CD4-positive, alpha-beta T cell treated with Interleukin-1 beta for 1 hour (primary cell): ENCODE data around the gene DAPP1.

Source experiments
- DNase-seq, 2 donors: peaks; one replicate each; pipeline ENCODE4 v3.0.0-alpha.2; 2020 to 2022

The DAPP1 gene

GRCh38 chr4:99856166-99856565 is 39.5 kb downstream of the DAPP1 start:
- DNase-seq, result peak; percentile 11 to 18

GRCh38 chr4:99857307-99857706 is 40.7 kb downstream of the DAPP1 start:
- DNase-seq, result no peak

GRCh38 chr4:99859618-99860017 is 43.0 kb downstream of the DAPP1 start:
- DNase-seq, result no peak

GRCh38 chr4:99860521-99860920 is 43.9 kb downstream of the DAPP1 start:
- no peak for DNase-seq

- DNase-seq, result no peak
Observed at GRCh38 chr4:99861120-99861905, 44.7 kb downstream of the DAPP1 start.

GRCh38 chr4:99863804-99864203 is 47.2 kb downstream of the DAPP1 start:
- no peak for DNase-seq

- DNase-seq, result no peak
Observed at GRCh38 chr4:99868126-99868596, 51.5 kb downstream of the DAPP1 start.

- DNase-seq, result no peak
Observed at GRCh38 chr4:99872570-99872969, 55.9 kb downstream of the DAPP1 start.

- DNase-seq, result no peak
Observed at GRCh38 chr4:99875071-99875470, 58.4 kb downstream of the DAPP1 start.

GRCh38 chr4:99876946-99877345 is 60.3 kb downstream of the DAPP1 start:
- DNase-seq, result no peak

- DNase-seq, result no peak
Observed at GRCh38 chr4:99878604-99879003, 62.0 kb downstream of the DAPP1 start.

- no peak for DNase-seq
Observed at GRCh38 chr4:99879458-99879857, 62.8 kb downstream of the DAPP1 start.

- DNase-seq, result peak in 1 of 2 donors; percentile 58
Observed at GRCh38 chr4:99885063-99885664, 68.5 kb downstream of the DAPP1 start.

GRCh38 chr4:99885687-99886086 is 69.1 kb downstream of the DAPP1 start:
- DNase-seq, result no peak

GRCh38 chr4:99886146-99886545 is 69.5 kb downstream of the DAPP1 start:
- no peak for DNase-seq

GRCh38 chr4:99887837-99888236 is 71.2 kb downstream of the DAPP1 start:
- no peak for DNase-seq

GRCh38 chr4:99891351-99891750 is 74.7 kb downstream of the DAPP1 start:
- no peak for DNase-seq

- DNase-seq, result no peak
Observed at GRCh38 chr4:99893029-99893428, 76.4 kb downstream of the DAPP1 start.

GRCh38 chr4:99893839-99894160 is 77.2 kb downstream of the DAPP1 start:
- no peak for DNase-seq

- DNase-seq, result peak; percentile 93 to 94
Observed at GRCh38 chr4:99894161-99894997, 77.8 kb downstream of the DAPP1 start, which contains the start of gene LAMTOR3. Gene LAMTOR3, minus strand, starts transcription at chr4:99894427. Its CDS starts 464 bp downstream, at chr4:99893963.

- DNase-seq, result no peak
Observed at GRCh38 chr4:99894998-99895397, 78.4 kb downstream of the DAPP1 start.

- no peak for DNase-seq
Observed at GRCh38 chr4:99915449-99915848, 98.8 kb downstream of the DAPP1 start.

- DNase-seq, result no peak
Observed at GRCh38 chr4:99917575-99917974, 100.9 kb downstream of the DAPP1 start.

- DNase-seq, result no peak
Observed at GRCh38 chr4:99918656-99919055, 102.0 kb downstream of the DAPP1 start.
